NCI-H460 (cell line): ENCODE data around the gene TCFL5. TPM values are rescaled to one million over a fixed set of nuclear protein-coding genes. Genes with fewer than 3 reads are reported as not detected.

ENCODE experiments used
- DNase-seq: peaks from one replicate; pipeline ENCODE4 v3.0.0-alpha.2; 2016; ENCODE audit warnings: low read depth; ENCODE audit errors: extremely low read depth
- polyA plus RNA-seq: library from polyadenylated mRNA; depleted of rRNA; stranded (reverse); fragments of >200 nt; gene quantifications from 2 replicates; pipeline ENCODE4 v1.2.3, GENCODE V29; 2014; cell fraction: nucleus; rRNA removed
- total RNA-seq: library from RNA; depleted of rRNA; stranded (reverse); fragments of >200 nt; shearing (Covaris generic); gene quantifications from 2 replicates; pipeline ENCODE4 v1.2.3, GENCODE V29; 2014; rRNA removed

The TCFL5 gene
- 14.1 and 15.1 TPM in 2 replicates for total RNA-seq
- 11.4 and 19.7 TPM in 2 replicates for polyA plus RNA-seq

DNA sequence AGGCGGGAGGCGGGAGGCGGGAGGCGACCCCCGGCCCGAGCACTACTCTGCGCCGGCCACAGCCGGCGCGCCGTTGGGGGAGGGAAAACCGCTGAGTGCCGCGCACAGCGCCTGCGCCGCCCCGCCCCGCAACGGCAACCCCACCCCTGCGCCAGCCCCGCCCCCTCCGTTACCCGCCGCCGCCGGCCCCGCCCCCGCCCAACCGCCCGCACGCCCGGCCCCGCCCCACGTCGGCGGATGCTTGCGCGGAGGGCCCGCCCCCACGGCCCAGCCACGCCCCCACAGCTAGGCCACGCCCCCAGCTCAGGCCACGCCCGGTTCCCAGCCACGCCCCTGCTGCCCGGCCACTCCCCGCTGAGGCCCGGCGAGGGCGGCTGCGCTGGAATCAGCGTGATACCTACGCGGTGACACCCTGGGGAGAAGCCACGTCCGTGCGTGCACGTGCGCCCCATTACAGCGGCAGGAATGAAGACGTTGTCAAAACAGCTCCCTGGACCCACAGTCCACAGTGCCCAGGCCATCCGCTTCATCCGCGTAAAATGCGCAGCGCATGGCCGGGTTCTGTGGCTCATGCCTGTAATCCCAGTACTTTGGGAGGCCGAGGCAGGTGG lies at the start of gene TCFL5:
Gene TCFL5, minus strand, starts transcription at position 97 of the 611 bp plus-strand sequence. CDS start 152 bp downstream, outside the sequence.
- peak; percentile 87 for DNase-seq

GRCh38 chr20:62910777-62911497 lies 49.3 kb upstream of the TCFL5 start:
- DNase-seq, result no peak

- DNase-seq, result no peak
Measured at GRCh38 chr20:62910217-62910766, 48.7 kb upstream of the TCFL5 start.

DNA sequence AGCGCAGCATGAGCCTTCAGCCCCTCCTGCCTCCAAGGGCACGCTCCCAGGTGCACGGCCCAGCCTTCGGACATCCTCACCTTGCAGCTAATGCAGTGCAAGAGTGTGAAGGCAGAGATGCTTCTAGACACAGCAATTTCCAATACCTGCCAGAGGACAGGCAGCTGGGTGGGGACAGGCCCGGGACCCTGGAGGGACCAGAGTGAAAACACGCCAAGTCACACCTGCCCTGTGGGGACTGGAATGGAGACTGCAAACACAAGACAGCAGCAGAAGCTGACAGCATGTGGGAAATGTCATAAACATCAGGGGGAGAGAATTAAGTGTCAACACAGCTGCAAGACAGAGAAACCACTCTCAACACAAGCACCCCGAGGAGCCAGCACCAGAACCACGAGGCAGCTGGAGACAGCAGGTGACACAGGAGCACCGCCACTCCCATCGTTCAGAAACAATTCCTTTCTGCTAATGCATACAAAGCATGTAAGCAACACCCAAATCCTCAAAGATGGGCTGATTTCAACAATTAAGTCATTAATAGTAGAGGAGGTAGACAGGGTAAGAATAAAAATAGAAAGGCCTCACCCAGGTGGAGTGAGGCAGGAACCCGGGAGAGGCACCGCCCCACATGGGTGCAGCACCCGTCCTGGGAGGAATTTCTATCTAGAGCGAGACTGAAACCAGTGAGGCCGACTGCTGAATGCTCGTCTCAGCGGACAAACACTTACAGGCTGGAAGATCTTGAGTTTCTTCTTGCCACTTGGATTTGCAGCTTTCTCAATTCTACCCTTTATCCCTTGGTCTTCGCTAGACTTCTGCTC lies 47.6 kb upstream of the TCFL5 start:
- DNase-seq, result no peak

GRCh38 chr20:62907384-62908317 lies 46.0 kb upstream of the TCFL5 start:
- DNase-seq, result no peak

DNA sequence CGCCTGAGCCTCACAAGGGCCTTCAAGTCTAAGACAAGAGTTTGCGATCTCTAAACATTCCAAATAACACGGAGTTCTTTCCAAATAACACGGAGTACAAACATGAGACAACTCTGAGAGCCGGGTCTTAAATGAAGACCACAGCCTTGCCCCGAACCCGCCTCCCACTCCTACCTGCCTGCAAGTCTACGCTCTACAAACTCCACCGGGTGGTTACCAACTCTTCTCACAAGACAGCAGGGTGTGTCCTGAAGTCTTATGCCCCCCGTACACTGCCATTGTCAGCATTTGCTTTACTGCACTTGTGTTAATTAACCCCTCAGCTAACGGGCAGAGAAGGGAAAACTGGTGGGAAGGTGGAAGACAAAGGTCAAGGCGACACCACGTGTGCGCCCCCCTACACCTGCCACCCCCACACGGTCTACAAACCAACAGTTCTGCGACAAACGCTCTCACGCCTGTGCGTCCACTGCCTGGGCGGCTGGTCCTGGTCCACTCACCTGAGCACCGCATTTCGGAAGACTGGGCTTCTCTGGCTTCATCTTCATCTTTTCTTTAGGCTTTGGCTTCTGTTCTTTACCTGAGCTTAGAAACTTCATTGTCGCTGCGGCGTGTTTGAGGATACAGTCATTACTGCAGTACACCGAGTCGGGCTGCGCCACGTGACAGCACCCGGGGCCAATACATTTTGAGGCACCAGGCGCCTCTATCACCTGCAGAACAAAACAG lies 45.2 kb upstream of the TCFL5 start:
- DNase-seq, result no peak

DNA sequence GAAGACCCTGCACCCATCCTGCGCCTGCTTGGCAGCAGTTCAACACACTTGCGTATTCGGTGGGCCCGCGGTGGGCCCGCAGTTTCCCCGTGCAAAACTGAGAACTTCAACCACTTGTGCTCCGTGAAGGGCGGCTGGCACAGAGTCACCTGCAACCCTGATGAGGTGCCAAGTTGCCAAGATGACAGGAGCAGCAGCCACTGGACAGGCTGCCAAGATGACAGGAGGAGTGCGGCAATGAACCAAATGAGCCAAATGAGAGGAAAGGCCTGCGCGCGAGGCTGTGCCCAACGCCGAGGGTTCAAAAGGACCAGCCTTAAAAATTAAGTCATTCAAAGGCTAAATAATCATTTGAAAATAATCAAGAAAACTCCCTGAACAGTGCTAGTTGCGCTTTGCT lies 44.6 kb upstream of the TCFL5 start:
- no peak for DNase-seq

- no peak for DNase-seq
Measured at GRCh38 chr20:62905536-62906117, 44.0 kb upstream of the TCFL5 start.

GRCh38 chr20:62902926-62903615 lies 41.4 kb upstream of the TCFL5 start:
- no peak for DNase-seq

GRCh38 chr20:62901891-62902290 lies 40.3 kb upstream of the TCFL5 start:
- no peak for DNase-seq

- DNase-seq, result no peak
Measured at GRCh38 chr20:62900692-62901584, 39.3 kb upstream of the TCFL5 start.

DNA sequence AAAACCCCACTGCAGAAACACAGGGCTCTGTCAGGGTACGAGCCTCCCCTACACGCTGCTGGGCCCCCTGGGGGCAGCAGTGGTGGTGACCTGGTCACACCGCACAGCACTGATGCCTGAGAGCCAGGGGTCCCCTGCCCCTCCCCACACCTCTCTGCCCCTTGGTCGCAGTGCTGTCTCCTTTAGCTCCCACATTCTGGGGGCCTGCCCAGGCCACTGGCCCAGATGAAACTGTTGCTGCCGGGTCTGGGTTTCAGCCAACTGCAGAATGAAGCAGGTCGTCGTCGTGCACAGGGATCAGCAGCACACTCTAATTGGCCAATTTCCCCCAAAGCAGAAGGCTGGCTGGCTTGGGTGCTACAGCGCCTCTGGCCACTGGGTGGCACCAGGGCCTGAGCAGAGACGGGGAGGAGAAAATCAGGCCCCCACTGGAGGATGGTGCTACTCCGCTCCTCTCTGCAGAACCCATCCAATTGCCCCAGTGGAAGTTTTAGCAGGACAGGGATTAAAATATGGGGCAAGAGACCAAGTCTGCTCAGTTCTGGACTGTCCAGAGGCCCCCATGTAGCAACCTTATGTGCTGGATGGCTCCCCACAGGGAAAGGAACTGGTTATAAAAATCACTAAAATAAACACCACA lies 38.5 kb upstream of the TCFL5 start:
- DNase-seq, result peak; percentile 42

DNA sequence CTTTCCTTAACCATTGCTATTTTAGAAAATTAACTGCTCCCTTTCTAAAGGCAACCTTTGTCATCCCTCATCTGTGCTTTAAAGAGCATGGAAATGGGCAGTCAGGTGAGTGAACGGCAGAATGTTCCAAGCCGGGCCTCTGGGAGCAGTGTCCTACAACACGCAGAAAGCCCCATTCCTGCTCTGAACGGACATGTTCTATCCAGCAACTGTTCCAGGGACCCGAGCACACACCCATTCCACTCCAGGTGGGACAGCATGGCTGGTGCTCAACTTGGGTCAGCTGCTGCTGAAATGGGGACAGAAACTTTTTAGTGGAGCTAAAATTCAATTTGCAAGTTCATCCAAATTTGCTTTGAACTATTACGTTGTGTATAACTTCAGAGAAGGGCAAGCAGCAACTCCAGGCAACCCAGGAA lies 38.0 kb upstream of the TCFL5 start:
- DNase-seq, result no peak

- DNase-seq, result no peak
Measured at GRCh38 chr20:62898970-62899632, 37.5 kb upstream of the TCFL5 start.

- no peak for DNase-seq
Measured at GRCh38 chr20:62898093-62898964, 36.7 kb upstream of the TCFL5 start.
